ENCODE data around the gene LRRN2. TPM values are rescaled to one million over a fixed set of nuclear protein-coding genes. Genes with fewer than 3 reads are reported as not detected.

LRRN2 gene
- total RNA-seq, 2 experiments from 2014 or later: not detected

DNA sequence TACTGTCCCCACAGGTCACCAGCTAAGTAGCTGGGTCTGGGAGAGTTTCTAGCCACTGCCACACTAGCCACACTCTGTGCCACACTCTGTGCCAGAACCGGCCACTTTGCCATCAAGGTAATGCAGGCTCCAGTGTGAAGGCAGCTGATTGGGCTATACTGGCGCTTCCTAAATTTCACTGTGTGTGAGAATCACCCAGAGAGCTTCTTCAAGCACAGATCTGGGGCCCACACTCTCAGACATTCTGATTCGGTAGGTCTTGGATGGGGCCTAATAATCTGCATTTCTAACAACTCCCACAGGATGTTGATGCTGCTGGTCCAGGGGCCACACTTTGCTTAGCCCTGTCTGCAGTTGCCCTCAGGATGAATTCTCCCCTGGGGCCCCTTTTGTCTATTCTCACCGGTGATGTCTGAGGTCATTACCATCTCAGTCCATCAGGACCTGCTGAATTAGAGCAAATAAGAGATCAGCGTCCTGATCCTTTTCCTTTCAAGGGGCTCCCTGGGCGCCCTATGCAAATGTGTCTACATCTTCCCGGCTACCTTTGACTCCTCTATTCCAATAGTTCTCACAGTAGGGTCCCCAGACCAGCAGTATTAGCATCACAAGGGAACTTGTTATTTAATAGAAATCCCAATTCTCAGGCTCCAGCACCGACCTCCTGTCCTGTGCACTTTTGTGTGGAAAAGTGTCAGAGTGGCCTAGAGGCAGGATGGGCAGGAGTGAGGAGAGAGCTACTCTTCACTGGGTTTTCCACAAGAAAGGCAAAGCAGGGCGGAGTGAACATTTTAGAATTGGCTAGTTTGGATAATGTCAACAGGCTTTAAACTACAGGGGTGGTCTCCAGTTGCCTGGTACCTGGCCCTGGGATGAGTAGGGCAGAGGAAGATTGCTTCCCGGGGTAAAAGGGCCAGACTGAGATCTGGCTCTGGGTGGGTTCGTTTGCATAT, 24.7 kb upstream of the LRRN2 start:
- no peaks in the 10 kb centered on the region for H3K36me3 ChIP-seq (ENCODE audit: insufficient read depth, low read length)
- H3K36me3 Mint-ChIP-seq (ENCODE audit: low read depth): no peaks in the 10 kb centered on the region
- peaks cover 15% of the 10 kb centered on the region for H3K4me1 ChIP-seq (ENCODE audit: insufficient read depth, low read length)
- POLR2A ChIA-PET: no interaction called here
- H3K4me3 Mint-ChIP-seq: no peak overlapping the region
- no peak for ATAC-seq (ENCODE audit: poor library complexity)
- no peaks in the 10 kb centered on the region for H3K9me3 Mint-ChIP-seq
- no peak for DNase-seq
- TF ChIP-seq, protein P1, sequence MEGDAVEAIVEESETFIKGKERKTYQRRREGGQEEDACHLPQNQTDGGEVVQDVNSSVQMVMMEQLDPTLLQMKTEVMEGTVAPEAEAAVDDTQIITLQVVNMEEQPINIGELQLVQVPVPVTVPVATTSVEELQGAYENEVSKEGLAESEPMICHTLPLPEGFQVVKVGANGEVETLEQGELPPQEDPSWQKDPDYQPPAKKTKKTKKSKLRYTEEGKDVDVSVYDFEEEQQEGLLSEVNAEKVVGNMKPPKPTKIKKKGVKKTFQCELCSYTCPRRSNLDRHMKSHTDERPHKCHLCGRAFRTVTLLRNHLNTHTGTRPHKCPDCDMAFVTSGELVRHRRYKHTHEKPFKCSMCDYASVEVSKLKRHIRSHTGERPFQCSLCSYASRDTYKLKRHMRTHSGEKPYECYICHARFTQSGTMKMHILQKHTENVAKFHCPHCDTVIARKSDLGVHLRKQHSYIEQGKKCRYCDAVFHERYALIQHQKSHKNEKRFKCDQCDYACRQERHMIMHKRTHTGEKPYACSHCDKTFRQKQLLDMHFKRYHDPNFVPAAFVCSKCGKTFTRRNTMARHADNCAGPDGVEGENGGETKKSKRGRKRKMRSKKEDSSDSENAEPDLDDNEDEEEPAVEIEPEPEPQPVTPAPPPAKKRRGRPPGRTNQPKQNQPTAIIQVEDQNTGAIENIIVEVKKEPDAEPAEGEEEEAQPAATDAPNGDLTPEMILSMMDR (IDR thresholded peaks at IDR 0.05): no peak
- no peak overlapping the region for H3K27ac ChIP-seq (ENCODE audit: low read depth in 1 of 2, low read length in 2 of 2)
- intact Hi-C loops (cut with DNase I, micrococcal nuclease): no loop called here
- H3K4me1 Mint-ChIP-seq (ENCODE audit: low read depth): peaks cover 31% of the 10 kb centered on the region
- H3K9me3 ChIP-seq (ENCODE audit: control insufficient read depth in 1 of 2, insufficient read depth in 1 of 2, low read length in 2 of 2): peaks cover 0 to 5% of the 10 kb centered on the region in 2 experiments
- CTCF ChIA-PET: no interaction called here
- H3K27me3 Mint-ChIP-seq: peaks cover 44% of the 10 kb centered on the region
- no peak overlapping the region for H3K27ac Mint-ChIP-seq
- peaks cover 5 to 11% of the 10 kb centered on the region in 2 experiments for H3K27me3 ChIP-seq (ENCODE audit: control insufficient read depth in 1 of 2, insufficient read depth in 2 of 2, low read length in 2 of 2)
- H3K4me3 ChIP-seq (ENCODE audit: low read length): no peak overlapping the region

DNA sequence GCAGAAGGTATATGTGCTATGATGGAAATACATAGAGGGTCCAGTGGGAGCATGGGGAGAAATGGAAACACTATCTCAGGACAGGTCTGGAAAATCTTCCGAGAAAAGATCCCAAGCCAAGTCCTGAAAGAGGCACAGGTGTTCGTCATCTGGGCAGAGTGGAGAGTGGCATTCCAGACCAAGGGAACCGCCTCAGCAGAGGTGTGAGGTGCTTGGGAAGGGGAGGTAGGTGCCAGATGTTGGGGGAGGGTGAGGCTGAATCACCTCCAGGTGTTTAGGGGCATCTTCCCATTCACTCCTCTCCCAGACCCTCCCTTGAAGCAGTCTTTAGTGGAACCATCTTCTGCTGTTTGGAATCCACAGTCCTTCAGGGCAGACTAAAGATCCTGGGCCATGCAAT, 23.5 kb upstream of the LRRN2 start:
- H3K27ac Mint-ChIP-seq: no peak overlapping the region
- H3K9me3 ChIP-seq (ENCODE audit: control insufficient read depth in 1 of 2, insufficient read depth in 1 of 2, low read length in 2 of 2): peaks cover 0 to 5% of the 10 kb centered on the region in 2 experiments
- H3K4me1 ChIP-seq (ENCODE audit: insufficient read depth, low read length): peaks cover 15% of the 10 kb centered on the region
- DNase-seq: no peak
- no peaks in the 10 kb centered on the region for H3K36me3 Mint-ChIP-seq (ENCODE audit: low read depth)
- H3K9me3 Mint-ChIP-seq: no peaks in the 10 kb centered on the region
- H3K27me3 ChIP-seq (ENCODE audit: control insufficient read depth in 1 of 2, insufficient read depth in 2 of 2, low read length in 2 of 2): peaks cover under 1 to 11% of the 10 kb centered on the region in 2 experiments
- no peak overlapping the region for H3K4me3 ChIP-seq (ENCODE audit: low read length)
- no peak overlapping the region for H3K27ac ChIP-seq (ENCODE audit: low read depth in 1 of 2, low read length in 2 of 2)
- ChIA-PET CTCF (no interaction called here), POLR2A (no interaction called here)
- intact Hi-C loops (cut with DNase I, micrococcal nuclease): no loop called here
- peaks cover 41% of the 10 kb centered on the region for H3K27me3 Mint-ChIP-seq
- ATAC-seq (ENCODE audit: poor library complexity): no peak
- no peak overlapping the region for H3K4me3 Mint-ChIP-seq
- H3K36me3 ChIP-seq (ENCODE audit: insufficient read depth, low read length): no peaks in the 10 kb centered on the region
- peaks cover 38% of the 10 kb centered on the region for H3K4me1 Mint-ChIP-seq (ENCODE audit: low read depth)
- TF ChIP-seq, protein P1 (IDR thresholded peaks at IDR 0.05): no peak

DNA sequence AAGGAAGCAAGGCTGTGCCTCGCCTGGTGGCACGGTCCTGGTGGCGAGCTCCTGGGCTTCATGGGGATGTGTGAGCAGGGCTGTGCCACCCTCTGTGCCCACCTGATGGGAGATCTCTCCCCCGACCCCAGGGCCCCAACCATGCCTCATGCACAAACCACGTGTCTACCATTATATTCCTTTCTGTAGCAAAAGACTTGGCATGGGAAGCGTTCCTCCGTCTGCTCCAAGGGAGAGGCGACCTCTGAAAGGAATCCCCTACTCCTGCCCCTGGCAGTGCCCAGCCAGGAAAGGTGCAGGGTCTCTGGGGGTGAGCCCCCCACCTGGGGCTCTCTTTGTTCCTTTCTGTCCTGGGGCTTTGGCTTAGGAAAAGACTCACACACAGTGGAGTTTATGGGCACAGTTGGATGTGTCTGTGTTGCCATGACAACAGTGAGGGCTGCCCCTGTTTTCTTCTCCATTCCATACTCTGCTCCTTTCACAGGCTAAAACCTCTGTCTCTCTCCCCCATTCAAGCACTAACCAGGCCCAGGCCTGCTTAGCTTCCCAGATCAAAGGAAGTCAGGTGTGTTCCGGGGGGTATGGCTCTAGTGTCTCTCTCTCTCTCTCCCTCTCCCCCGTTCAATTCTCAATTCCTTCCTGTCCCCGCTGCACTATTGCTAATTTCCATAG, 21.4 kb upstream of the LRRN2 start:
- no peaks in the 10 kb centered on the region for H3K36me3 ChIP-seq (ENCODE audit: insufficient read depth, low read length)
- POLR2A ChIA-PET: no interaction called here
- H3K4me1 ChIP-seq (ENCODE audit: insufficient read depth, low read length): peaks cover 15% of the 10 kb centered on the region
- Mint-ChIP-seq H3K4me3 (peak overlapping the region; percentile 42), H3K27me3 (peaks cover 22% of the 10 kb centered on the region), H3K27ac (peak overlapping the region; percentile 31), H3K4me1 (ENCODE audit: low read depth) (peaks cover 30% of the 10 kb centered on the region), H3K9me3 (no peaks in the 10 kb centered on the region), H3K36me3 (ENCODE audit: low read depth) (no peaks in the 10 kb centered on the region)
- TF ChIP-seq, protein P1 (IDR thresholded peaks at IDR 0.05): no peak
- intact Hi-C loops (cut with DNase I, micrococcal nuclease): no loop called here
- peaks cover 0 to under 1% of the 10 kb centered on the region in 2 experiments for H3K9me3 ChIP-seq (ENCODE audit: control insufficient read depth in 1 of 2, insufficient read depth in 1 of 2, low read length in 2 of 2)
- ATAC-seq (ENCODE audit: poor library complexity) (no peak), DNase-seq (peak in 2 of 14 experiments; percentile 11 to 13)
- CTCF ChIA-PET: no interaction called here
- no peak overlapping the region for H3K4me3 ChIP-seq (ENCODE audit: low read length)
- H3K27me3 ChIP-seq (ENCODE audit: control insufficient read depth in 1 of 2, insufficient read depth in 2 of 2, low read length in 2 of 2): peaks cover 0 to 6% of the 10 kb centered on the region in 2 experiments
- no peak overlapping the region for H3K27ac ChIP-seq (ENCODE audit: low read depth in 1 of 2, low read length in 2 of 2)
